HCT116 (cell line): ENCODE data around the gene NCBP3. TPM values are rescaled to one million over a fixed set of nuclear protein-coding genes. Genes with fewer than 3 reads are reported as not detected.

ENCODE experiments used
- ATAC-seq: fragments of 200-7000 bp; cut with Tn5 transposase; 2 replicates; pipeline ENCODE4 v1.9.1; 2020; ENCODE audit warnings: mild to moderate bottlenecking, moderate library complexity
- BruUV-seq: library from RNA; stranded (reverse); fragments of 400-500 nt; replicated peaks from 2 replicates; lab custom pipeline; 2021; lab: Mats Ljungman, UMichigan
- CTCF ChIA-PET: fragments of 300-600 bp; sonication (Branson Sonifier 250); formaldehyde crosslinking; loops from one replicate; lab custom pipeline; 2021; ENCODE audit warnings: antibody characterized with exemption; lab: Charles Lee
- POLR2A ChIA-PET: fragments of 300-600, 350-600 bp; sonication (Branson Sonifier 250); formaldehyde crosslinking; loops from one replicate; lab custom pipeline; 2021; ENCODE audit warnings: antibody characterized with exemption; lab: Charles Lee
- RAD21 ChIA-PET, 2 experiments: fragments of 300-600 bp; sonication (Branson Sonifier 250); formaldehyde crosslinking; loops; one replicate each; lab custom pipeline; 2023; ENCODE audit warnings: low total read pairs in 2 of 2; ENCODE audit not compliant: uncharacterized antibody in 2 of 2, unreplicated experiment in 2 of 2, low non-redundant PET in 1 of 2; lab: Charles Lee
- DNase-seq: peaks from one replicate; pipeline ENCODE4 v3.0.0-alpha.2; 2010; ENCODE audit warnings: low read depth, low spot score
- H2AFZ ChIP-seq: fragments of 200-600 bp; shearing (Covaris generic), sonication (generic); 2 replicates; pipeline ENCODE4 v1.6.1; 2017; ENCODE audit warnings: low read depth, mixed run types, mixed read lengths, antibody characterized with exemption, low read length; ENCODE audit not compliant: poor library complexity, severe bottlenecking
- H3K27ac ChIP-seq: 2 replicates; pipeline ENCODE4 v1.5.1; 2012; ENCODE audit warnings: low read depth, low read length
- H3K27me3 ChIP-seq: fragments of 200-600 bp; sonication (generic); 2 replicates; pipeline ENCODE4 v1.6.1; 2016; ENCODE audit warnings: mixed run types, low read length, mixed read lengths; ENCODE audit not compliant: insufficient read depth
- H3K36me3 ChIP-seq, 2 experiments: fragments of 200-500 bp in 1 of 2; fragments of 200-600 bp in 1 of 2; sonication (Bioruptor generic) in 1 of 2; sonication (generic) in 1 of 2; 2 replicates each; pipeline versions ENCODE4 v1.5.1 to v1.6.1; 2014 to 2016; ENCODE audit warnings: low read length in 2 of 2, inconsistent platforms in 1 of 2, mixed read lengths in 1 of 2, mixed run types in 1 of 2; ENCODE audit not compliant: insufficient read depth in 2 of 2, control insufficient read depth in 1 of 2
- H3K4me1 ChIP-seq, 2 experiments: fragments of 200-600 bp in 1 of 2; sonication (generic) in 1 of 2; 2 replicates each; pipeline versions ENCODE4 v1.5.1 to v1.6.1; 2012 to 2017; ENCODE audit warnings: low read length in 2 of 2, inconsistent platforms in 1 of 2, mild to moderate bottlenecking in 1 of 2, mixed read lengths in 1 of 2, mixed run types in 1 of 2, moderate library complexity in 1 of 2; ENCODE audit not compliant: insufficient read depth in 2 of 2, control insufficient read depth in 1 of 2
- H3K4me2 ChIP-seq: fragments of 200-600 bp; sonication (generic); 2 replicates; pipeline ENCODE4 v1.6.1; 2017; ENCODE audit warnings: mixed run types, low read length, mixed read lengths
- H3K4me3 ChIP-seq, 2 experiments: fragments of 200-600 bp in 1 of 2; sonication (generic) in 1 of 2; replicated peaks in 1 of 2; 2 replicates each; pipeline ENCODE4 v1.5.1; 2011 to 2016; ENCODE audit warnings: low read length in 2 of 2, control low read depth in 1 of 2, low read depth in 1 of 2, mild to moderate bottlenecking in 1 of 2, mixed read lengths in 1 of 2, mixed run types in 1 of 2
- H3K79me2 ChIP-seq: fragments of 200-600 bp; sonication (generic); 2 replicates; pipeline ENCODE4 v1.6.1; 2017; ENCODE audit warnings: mild to moderate bottlenecking, mixed run types, low read length, moderate library complexity, mixed read lengths; ENCODE audit not compliant: insufficient read depth
- H3K9ac ChIP-seq: fragments of 200-600 bp; sonication (generic); 2 replicates; pipeline ENCODE4 v1.6.1; 2016; ENCODE audit warnings: low read length, mixed read lengths
- H3K9me2 ChIP-seq: fragments of 200-600 bp; sonication (generic), shearing (Covaris generic); 2 replicates; pipeline ENCODE4 v1.6.1; 2017; ENCODE audit warnings: mixed run types, mild to moderate bottlenecking, moderate library complexity; ENCODE audit not compliant: insufficient read depth
- H3K9me3 ChIP-seq, 2 experiments: fragments of 200-500 bp in 1 of 2; fragments of 200-600 bp in 1 of 2; sonication (Bioruptor generic) in 1 of 2; sonication (generic) in 1 of 2; 2 replicates each; pipeline ENCODE4 v1.6.1; 2014 to 2017; ENCODE audit warnings: low read length in 2 of 2, mixed read lengths in 2 of 2, inconsistent platforms in 1 of 2, low read depth in 1 of 2, mild to moderate bottlenecking in 1 of 2, mixed run types in 1 of 2, moderate library complexity in 1 of 2; ENCODE audit not compliant: control insufficient read depth in 1 of 2, insufficient read depth in 1 of 2
- H4K20me1 ChIP-seq: fragments of 200-600 bp; sonication (generic), shearing (Covaris generic); 2 replicates; pipeline ENCODE4 v1.6.1; 2017; ENCODE audit warnings: mixed run types, mild to moderate bottlenecking, moderate library complexity; ENCODE audit not compliant: insufficient read depth
- CBX3 ChIP-seq: IDR thresholded peaks from 2 replicates; pipeline ENCODE4 v1.6.1; 2012; ENCODE audit warnings: low read depth
- EGR1 ChIP-seq: IDR thresholded peaks from 2 replicates; pipeline ENCODE4 v1.6.1; 2012; ENCODE audit warnings: low read depth
- ELF1 ChIP-seq: IDR thresholded peaks from 2 replicates; pipeline ENCODE4 v1.6.1; 2012; ENCODE audit warnings: low read depth, borderline replicate concordance
- EZH2phosphoT487 ChIP-seq: fragments of 200-600 bp; IDR thresholded peaks from 2 replicates; pipeline ENCODE4 v1.6.1; 2018; ENCODE audit warnings: antibody characterized with exemption, borderline replicate concordance
- FOSL1 ChIP-seq: IDR thresholded peaks from 2 replicates; pipeline ENCODE4 v1.6.1; 2012; ENCODE audit warnings: low read depth
- JUND ChIP-seq: IDR thresholded peaks from 2 replicates; pipeline ENCODE4 v1.6.1; 2012
- POLR2A ChIP-seq: IDR thresholded peaks from 2 replicates; pipeline ENCODE4 v1.7.0; 2011; ENCODE audit warnings: borderline replicate concordance; ENCODE audit not compliant: insufficient read depth, insufficient read length; ENCODE audit errors: extremely low read depth
- POLR2AphosphoS5 ChIP-seq: IDR thresholded peaks from 2 replicates; pipeline ENCODE4 v1.6.1; 2011; ENCODE audit warnings: mild to moderate bottlenecking, low read depth, low read length, moderate library complexity
- SIN3A ChIP-seq: IDR thresholded peaks from 2 replicates; pipeline ENCODE4 v1.6.1; 2012; ENCODE audit warnings: low read depth
- SP1 ChIP-seq: IDR thresholded peaks from 2 replicates; pipeline ENCODE4 v1.6.1; 2012; ENCODE audit warnings: low read depth
- SRF ChIP-seq: IDR thresholded peaks from 2 replicates; pipeline ENCODE4 v1.6.1; 2012; ENCODE audit warnings: low read depth
- TCF7L2 ChIP-seq: IDR thresholded peaks from 2 replicates; pipeline ENCODE4 v1.7.0; 2011; ENCODE audit warnings: borderline replicate concordance, inconsistent platforms; ENCODE audit not compliant: insufficient read depth, insufficient read length; ENCODE audit errors: extremely low read depth
- YY1 ChIP-seq: IDR thresholded peaks from 2 replicates; pipeline ENCODE4 v1.6.1; 2011; ENCODE audit warnings: low read length, low read depth, moderate library complexity, mild to moderate bottlenecking; ENCODE audit not compliant: insufficient replicate concordance; ENCODE audit errors: extremely low read depth
- ZFX ChIP-seq: fragments of 450-650 bp; IDR thresholded peaks from 2 replicates; pipeline ENCODE4 v1.6.1; 2017
- ZNF274 ChIP-seq: fragments of 200-500 bp; sonication (Bioruptor generic); IDR thresholded peaks from 2 replicates; pipeline ENCODE4 v1.6.1; 2014; ENCODE audit warnings: mild to moderate bottlenecking, low read depth, low read length, inconsistent platforms
- intact Hi-C: fragments of 100-400 bp; cut with micrococcal nuclease; formaldehyde crosslinking; loops from 2 replicates; pipeline ENCODE4 v1.10.0; 2022
- total RNA-seq: library from RNA; stranded (reverse); gene quantifications from one replicate; pipeline ENCODE4 v1.2.1, GENCODE V29; 2021; ENCODE audit not compliant: unreplicated experiment
- TF ChIP-seq, protein P1 (sequence below), 3 experiments: fragments of 200-600 bp in 1 of 3; sonication (generic) in 1 of 3; IDR thresholded peaks in 2 of 3; conservative IDR thresholded peaks in 1 of 3; 2 replicates each; pipeline ENCODE4 v1.5.1; 2012 to 2017; ENCODE audit warnings: low read depth in 2 of 3, low read length in 2 of 3, antibody characterized with exemption in 1 of 3, borderline replicate concordance in 1 of 3, control low read depth in 1 of 3, mild to moderate bottlenecking in 1 of 3, mixed read lengths in 1 of 3, mixed run types in 1 of 3, moderate library complexity in 1 of 3; ENCODE audit not compliant: insufficient read depth in 1 of 3
- TF ChIP-seq, protein P2 (sequence below): IDR thresholded peaks from 2 replicates; pipeline ENCODE4 v1.6.1; 2012
- TF ChIP-seq, protein P3 (sequence below): IDR thresholded peaks from 2 replicates; pipeline ENCODE4 v1.6.1; 2011; ENCODE audit warnings: mild to moderate bottlenecking, low read length, moderate library complexity; ENCODE audit not compliant: insufficient replicate concordance; ENCODE audit errors: extremely low read depth
- TF ChIP-seq, protein P4 (sequence below): IDR thresholded peaks from 2 replicates; pipeline ENCODE4 v1.6.1; 2012

The NCBP3 gene
- total RNA-seq, 1 experiment from 2014 or later = 46.5 TPM

DNA sequence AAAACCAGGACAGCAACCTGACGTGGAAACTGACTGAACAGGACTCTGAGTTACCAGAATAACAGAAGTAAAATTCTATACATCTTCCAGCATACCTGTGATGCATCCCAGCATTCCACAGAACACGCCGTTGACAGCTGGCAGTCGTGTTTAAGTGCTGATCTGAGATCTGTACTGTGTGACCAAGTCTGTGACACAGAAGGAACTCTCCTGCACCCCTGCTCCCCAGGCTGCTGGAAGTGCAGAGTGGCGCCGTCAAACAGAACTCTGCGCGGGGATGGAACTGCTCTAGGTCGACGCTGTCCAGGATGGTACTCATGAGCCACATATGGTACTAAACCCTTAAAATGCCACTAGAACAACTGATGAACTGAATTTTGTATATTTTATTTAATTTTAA lies 44.3 kb downstream of the NCBP3 start:
- Histone ChIP-seq H3K9me2 (no peaks in the 10 kb centered on the region), H2AFZ (no peak overlapping the region), H3K9ac (no peak overlapping the region), H3K27ac (no peak overlapping the region), H3K9me3 (no peaks in the 10 kb centered on the region), H3K79me2 (no peaks in the 10 kb centered on the region), H3K4me2 (no peak overlapping the region), H3K27me3 (no peaks in the 10 kb centered on the region), H4K20me1 (no peaks in the 10 kb centered on the region), H3K4me3 (no peak overlapping the region), H3K4me1 (no peaks in the 10 kb centered on the region), H3K36me3 (no peaks in the 10 kb centered on the region)
- ChIA-PET POLR2A (no interaction called here), CTCF (no interaction called here), RAD21 (no interaction called here)
- TF ChIP-seq POLR2A = no peak
- TF ChIP-seq ZFX = no peak
- no peak for TF ChIP-seq POLR2AphosphoS5
- no peak for TF ChIP-seq FOSL1
- no peak for TF ChIP-seq SRF
- TF ChIP-seq, protein P1, sequence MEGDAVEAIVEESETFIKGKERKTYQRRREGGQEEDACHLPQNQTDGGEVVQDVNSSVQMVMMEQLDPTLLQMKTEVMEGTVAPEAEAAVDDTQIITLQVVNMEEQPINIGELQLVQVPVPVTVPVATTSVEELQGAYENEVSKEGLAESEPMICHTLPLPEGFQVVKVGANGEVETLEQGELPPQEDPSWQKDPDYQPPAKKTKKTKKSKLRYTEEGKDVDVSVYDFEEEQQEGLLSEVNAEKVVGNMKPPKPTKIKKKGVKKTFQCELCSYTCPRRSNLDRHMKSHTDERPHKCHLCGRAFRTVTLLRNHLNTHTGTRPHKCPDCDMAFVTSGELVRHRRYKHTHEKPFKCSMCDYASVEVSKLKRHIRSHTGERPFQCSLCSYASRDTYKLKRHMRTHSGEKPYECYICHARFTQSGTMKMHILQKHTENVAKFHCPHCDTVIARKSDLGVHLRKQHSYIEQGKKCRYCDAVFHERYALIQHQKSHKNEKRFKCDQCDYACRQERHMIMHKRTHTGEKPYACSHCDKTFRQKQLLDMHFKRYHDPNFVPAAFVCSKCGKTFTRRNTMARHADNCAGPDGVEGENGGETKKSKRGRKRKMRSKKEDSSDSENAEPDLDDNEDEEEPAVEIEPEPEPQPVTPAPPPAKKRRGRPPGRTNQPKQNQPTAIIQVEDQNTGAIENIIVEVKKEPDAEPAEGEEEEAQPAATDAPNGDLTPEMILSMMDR (IDR thresholded peaks at IDR 0.05 in 2 of 3, conservative IDR thresholded peaks at IDR 0.05 in 1 of 3; ENCODE audit: borderline replicate concordance in 1 of 3, insufficient read depth in 1 of 3, low read depth in 2 of 3, low read length in 2 of 3) = no peak
- TF ChIP-seq, protein P2, sequence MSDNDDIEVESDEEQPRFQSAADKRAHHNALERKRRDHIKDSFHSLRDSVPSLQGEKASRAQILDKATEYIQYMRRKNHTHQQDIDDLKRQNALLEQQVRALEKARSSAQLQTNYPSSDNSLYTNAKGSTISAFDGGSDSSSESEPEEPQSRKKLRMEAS = no peak
- TF ChIP-seq ZNF274 = no peak
- no peak for TF ChIP-seq JUND
- TF ChIP-seq SIN3A = no peak
- TF ChIP-seq EZH2phosphoT487 = no peak
- TF ChIP-seq, protein P3, sequence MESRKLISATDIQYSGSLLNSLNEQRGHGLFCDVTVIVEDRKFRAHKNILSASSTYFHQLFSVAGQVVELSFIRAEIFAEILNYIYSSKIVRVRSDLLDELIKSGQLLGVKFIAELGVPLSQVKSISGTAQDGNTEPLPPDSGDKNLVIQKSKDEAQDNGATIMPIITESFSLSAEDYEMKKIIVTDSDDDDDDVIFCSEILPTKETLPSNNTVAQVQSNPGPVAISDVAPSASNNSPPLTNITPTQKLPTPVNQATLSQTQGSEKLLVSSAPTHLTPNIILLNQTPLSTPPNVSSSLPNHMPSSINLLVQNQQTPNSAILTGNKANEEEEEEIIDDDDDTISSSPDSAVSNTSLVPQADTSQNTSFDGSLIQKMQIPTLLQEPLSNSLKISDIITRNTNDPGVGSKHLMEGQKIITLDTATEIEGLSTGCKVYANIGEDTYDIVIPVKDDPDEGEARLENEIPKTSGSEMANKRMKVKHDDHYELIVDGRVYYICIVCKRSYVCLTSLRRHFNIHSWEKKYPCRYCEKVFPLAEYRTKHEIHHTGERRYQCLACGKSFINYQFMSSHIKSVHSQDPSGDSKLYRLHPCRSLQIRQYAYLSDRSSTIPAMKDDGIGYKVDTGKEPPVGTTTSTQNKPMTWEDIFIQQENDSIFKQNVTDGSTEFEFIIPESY = no peak
- TF ChIP-seq YY1 = no peak
- TF ChIP-seq, protein P4, sequence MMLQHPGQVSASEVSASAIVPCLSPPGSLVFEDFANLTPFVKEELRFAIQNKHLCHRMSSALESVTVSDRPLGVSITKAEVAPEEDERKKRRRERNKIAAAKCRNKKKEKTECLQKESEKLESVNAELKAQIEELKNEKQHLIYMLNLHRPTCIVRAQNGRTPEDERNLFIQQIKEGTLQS = no peak
- no peak for TF ChIP-seq SP1
- no peak for TF ChIP-seq TCF7L2
- no peak for TF ChIP-seq EGR1
- no peak for TF ChIP-seq CBX3
- no peak for TF ChIP-seq ELF1
- DNase-seq = no peak
- BruUV-seq = no TSS peak
- intact Hi-C loops = no loop called here
- ATAC-seq = no peak
